Epidermal melanocyte (primary cell): Measurements from ENCODE around the gene PFKM.
"Not testable (repeated sequence)": the region's sequence is repeated elsewhere in the genome, so short reads cannot be mapped to it uniquely, and the experiment has no call there.

ENCODE experiments used
- DNase-seq: peaks from one replicate; pipeline ENCODE4 v3.0.0; 2011; ENCODE audit warnings: low spot score; ENCODE audit not compliant: insufficient read length

PFKM gene

DNA sequence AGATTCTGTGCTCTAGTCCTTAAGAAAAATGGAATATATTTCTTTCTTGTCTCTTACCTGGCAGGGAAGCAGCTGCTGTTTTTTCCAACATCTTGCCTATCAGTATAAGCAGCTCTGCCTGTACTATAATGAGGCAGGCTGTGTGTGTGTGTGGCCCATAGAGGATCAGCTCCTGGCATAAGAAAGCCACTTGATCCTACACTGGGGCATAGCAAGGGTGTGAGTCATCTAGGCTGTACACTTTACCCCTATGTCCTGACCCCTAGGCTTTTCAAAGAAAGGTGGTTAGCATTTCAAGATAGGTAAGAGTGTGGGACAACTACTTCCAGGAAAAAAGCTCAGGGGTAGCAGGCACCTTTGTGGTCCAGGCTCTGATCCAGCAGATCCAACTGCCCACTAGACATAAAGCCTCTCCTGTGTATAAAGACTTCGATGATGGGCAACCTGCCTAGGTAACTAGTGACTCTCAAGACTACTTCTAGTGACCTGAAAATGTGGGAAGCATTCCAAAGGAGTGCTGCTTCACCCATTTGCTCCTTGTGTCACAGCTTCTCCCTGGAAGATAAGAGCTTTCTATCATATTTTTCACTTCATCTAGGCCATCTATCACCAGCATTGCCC is 8.4 kb upstream of the PFKM start:
- DNase-seq: no peak

DNA sequence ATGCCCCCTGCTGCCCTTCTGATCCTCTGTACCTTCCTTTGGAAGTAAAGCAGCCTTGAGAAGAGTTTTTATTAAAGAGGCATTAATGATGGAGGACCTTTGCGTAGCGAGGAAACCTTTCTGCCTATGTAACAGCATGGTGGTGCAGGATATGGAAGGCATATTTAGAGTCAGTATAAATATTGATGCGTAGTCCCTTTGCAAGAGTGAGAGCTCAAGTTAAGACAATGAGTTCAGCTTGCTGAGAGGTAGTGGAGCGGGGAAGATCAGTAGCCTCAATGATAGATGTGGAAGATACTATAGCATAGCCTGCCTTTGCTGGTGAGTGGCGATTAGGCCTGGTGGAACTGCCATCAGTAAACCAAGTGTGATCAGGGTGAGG is 7.9 kb upstream of the PFKM start:
- not testable (repeated sequence) for DNase-seq

DNA sequence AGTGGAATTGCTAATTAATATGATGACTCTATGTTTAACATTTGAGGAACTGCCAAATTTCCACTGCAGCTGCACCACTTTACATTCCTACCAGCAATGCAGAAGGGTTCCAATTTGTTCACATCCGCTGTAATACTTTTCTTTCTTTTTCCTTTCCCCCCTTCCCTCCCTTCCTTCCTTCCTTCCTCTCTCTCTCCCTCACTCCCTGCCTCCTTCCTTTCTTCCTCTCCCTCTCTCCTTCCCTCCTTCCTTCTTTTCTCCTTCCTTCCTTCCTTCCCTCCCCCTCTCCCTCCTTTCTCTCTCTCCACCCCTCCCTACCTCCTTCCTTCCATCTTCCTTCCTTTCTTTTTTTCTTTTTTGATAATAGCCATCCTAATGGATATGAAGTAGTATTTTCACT is 3.2 kb upstream of the PFKM start:
- no peak for DNase-seq

DNA sequence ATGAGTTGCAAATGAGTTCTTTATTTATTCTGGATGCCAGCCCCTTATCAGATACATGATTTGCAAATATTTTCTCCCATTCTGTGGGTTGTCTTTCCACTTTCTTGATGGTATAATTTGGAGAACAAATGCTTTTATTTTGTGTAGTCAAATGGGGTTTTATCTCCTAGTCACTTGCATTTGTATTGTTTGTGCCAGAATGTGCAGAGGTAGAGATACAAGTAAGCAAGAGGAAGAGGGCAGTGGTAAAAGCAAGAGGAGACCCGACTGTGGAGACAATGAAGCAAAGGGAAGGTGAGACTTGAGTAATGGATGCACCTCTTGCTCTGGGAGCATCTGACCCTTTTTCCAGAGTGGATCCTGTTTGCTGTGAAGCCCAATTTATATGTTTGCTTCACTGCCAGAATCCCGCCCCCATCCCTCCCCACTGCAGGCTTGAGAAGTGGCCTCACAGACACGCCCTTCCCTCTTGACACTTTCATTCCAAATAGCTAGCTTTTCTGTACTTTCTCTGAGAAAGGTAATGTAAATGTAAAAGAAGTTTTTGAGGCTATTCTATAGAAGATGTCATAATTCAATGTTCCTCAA is 786 bp upstream of the PFKM start:
- DNase-seq: no peak

DNA sequence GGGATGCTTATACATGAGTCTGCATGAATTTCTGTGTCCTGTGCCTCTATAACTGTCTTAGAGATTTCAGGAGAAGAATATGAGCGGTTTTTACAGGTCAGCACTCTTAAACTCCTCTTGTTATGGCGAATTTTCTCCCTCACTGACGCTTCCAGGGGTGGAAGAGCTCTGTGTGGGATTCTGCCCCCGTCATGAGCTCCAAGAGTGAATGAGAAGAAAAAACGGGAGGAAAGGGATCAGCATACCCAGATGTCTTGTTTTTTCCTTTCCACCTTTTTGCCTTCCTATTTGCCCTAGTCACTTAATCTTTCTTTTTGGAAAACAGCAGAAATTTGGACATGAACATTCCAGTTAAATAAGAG is 651 bp downstream of the PFKM start:
- no peak for DNase-seq

DNA sequence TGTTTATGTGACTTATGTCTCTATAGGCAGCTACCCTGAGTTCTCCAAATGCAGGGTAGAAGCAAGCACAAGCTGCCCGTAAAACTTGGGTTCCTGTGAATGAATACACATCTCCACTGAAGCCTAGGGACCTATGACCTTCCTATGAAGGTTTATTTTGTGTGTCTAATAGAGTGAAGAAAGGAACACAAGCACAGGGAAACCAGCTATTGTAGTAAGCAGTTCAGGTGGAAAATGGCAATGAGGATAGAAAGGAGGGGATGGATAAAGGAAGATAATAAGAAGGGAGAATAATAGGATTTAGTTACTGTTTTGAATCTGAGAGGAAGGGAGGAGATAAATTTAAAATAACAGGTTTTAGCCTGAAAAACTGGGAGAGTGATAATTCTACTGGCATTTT is 2.4 kb downstream of the PFKM start:
- no peak for DNase-seq

DNA sequence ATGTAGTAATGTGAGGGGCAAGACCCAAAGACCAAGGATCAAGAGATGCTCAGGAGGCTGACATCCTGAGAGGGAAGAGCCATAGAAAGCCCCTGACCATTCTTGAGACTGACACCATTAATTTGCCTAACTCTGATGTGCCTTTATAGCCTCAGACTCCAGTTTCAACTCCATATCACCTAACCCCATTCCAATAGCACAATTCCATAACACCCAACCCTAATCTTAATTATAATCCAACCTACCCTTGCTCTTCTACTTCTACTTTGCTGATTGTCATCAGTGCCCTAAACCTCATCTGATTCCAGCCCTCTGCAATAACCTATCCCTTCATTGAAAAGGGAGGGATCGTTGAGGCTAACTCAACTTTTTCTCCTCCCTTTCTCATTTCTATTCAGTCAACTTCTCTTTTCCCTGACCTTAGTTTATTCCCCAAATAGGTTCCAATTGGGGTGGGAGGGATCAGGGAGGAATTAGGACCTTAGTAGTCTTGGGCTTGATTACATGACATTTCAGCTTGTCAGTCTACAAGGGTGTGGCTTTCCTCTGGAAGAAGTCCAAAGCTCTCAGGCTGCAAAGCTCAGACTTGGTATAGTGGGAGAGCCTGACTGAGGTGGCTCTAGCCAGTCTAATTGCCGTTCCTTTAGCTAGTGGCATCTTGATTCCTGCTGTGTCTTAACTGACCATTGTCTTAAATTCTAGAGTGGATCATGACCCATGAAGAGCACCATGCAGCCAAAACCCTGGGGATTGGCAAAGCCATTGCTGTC is 3.1 kb downstream of the PFKM start:
- DNase-seq: no peak

DNA sequence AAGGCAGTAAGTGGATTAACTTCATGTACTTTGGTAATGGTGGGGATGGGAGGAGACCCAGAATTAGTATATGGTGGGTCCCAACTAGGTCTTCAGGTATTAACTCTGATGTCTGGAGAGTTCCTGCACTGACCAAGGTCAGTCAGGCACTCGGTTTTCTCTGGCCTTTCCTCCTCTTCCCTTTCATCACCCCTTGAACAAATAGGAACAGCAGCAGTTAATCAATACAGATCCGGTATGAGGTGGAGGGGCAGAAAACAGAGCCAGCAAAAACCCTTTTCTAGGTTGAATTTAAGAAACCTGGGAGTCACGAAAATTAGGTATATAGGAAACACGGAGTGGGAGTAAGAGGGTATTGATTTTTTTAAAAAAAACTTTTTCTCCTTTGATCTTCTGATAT is 4.0 kb downstream of the PFKM start:
- DNase-seq: no peak

DNA sequence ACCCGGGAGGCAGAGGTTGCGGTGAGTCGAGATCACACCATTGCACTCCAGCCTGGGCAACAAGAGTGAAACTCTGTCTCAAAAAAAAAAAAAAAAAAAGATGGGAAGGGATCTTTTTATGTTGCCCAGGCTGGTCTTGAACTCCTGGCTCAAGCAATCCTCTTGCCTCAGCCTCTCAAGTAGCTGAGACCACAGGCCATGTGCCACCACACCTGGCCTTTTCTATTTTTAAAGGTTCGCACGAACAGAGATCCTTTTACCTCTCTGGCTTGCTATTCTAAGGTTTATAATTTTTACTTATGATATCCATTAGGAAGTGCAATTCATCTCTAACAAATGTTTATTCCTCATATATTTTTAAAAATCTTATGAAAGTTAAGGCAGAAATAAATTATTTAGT is 6.4 kb downstream of the PFKM start:
- DNase-seq: not testable (repeated sequence)

DNA sequence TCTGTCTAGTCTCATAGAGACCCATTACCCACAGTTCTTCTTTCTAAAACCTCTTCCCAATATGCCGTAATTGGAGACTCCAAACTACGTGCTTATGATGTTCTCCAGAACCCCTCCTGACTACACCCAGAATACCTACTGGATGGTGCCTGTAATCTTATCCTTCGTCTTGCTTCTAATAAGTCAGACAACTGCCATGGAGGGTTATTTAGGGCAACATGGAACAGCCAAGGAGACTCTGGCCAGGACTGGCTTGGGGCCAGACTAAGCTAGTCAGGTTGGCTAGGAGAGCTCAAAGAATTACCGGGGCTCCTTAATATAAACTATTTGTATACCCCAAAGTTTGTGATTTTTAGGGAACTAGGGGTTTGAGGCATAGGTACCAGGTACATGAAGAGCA is 6.8 kb downstream of the PFKM start:
- no peak for DNase-seq

DNA sequence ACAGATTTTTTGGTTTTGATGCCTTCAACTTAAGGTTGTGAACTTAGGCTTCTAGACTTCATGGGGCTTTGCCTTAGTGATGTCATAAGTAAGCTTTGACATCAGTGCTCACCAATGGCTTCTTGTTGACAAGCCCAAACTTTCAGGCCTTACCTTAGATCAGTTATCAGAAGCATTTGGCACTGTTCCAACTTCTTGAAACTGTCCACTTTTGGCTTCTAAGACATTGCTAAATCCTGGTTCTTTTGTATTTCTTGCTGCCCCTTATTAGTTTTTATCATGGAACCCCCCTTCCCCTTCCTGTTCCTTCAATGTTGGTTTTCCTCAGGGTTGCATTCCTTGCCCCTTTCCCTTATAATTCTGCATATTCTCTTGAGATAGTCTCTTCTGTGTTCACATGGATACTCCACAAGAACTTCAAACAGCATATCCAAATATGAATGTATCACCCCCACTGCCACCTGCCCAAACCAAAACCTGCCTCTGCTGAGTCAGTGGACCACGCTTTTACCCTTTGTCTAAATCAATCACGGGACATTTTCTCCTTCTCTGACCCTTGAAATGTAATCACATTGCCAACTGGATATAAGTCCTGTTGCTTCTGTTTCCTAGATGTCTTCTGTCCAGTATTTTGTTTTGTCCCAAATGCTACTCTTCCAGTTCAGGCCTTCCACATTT is 7.9 kb downstream of the PFKM start:
- no peak for DNase-seq

DNA sequence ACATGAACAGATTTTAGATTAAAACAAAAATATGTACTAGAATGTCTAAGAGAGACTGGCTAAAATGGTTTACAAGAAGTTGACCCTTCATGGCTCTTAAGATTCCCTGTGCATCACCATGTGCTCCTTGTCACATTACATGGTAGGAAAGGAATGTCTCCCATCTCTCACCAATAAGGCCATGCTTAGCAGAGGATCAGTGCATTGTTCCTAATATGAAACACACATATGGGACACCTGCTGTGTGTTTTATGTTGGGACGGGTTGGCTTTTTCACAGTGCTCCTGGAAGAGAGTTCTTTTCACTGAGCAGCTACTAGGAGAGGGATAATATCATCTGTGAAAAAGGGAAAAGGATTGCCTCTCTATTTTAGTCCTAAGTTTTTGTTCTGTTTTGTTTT is 9.6 kb downstream of the PFKM start:
- no peak for DNase-seq

DNA sequence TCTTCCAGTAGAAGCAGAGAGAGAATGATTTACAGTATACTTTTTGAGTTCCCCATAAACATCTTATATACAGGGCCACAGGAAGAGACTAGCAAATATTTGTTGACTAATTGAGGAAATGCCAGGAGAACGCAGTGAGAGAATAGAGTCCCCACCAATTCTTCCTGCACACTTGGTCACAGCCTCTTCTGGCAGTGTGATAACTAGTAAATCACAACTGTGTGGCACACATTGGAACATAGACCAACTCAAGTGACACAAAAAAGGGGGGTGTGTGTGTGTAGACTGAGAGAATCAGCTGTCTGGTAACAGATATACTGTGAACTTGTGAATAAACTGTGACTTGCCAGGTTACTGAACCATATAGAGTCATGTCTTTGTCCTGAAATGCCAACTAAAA is 10.2 kb downstream of the PFKM start:
- no peak for DNase-seq

DNA sequence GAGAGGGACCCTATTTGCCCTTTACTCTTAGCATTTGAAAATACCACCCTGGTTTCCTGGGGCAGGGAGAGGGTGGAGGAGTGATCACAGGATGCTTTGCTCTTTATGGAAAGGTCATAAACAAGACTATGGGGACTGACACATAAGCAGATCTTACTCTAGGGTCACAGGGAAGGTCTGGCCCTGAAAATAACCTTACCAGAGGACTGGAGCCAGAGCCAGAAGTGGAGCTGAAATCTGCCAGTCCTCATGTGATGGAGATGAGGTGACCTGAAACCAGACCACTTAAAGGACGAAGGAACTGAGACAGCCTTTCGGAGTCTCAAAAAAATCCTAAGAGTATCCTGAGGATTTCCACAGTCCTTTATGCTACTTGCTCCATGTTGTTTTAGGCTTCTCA is 12.4 kb downstream of the PFKM start:
- no peak for DNase-seq

DNA sequence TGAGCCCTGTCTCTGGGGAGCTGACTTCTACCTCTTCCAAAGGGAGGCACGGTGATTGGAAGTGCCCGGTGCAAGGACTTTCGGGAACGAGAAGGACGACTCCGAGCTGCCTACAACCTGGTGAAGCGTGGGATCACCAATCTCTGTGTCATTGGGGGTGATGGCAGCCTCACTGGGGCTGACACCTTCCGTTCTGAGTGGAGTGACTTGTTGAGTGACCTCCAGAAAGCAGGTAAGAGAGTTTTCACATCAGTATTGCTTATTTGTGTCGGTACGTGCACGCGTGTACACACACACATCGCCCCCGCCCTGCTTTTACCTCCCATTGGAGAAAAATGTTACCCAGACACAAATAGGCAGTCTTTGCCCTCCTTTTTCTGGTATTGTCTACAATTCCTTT is 13.7 kb downstream of the PFKM start:
- no peak for DNase-seq

DNA sequence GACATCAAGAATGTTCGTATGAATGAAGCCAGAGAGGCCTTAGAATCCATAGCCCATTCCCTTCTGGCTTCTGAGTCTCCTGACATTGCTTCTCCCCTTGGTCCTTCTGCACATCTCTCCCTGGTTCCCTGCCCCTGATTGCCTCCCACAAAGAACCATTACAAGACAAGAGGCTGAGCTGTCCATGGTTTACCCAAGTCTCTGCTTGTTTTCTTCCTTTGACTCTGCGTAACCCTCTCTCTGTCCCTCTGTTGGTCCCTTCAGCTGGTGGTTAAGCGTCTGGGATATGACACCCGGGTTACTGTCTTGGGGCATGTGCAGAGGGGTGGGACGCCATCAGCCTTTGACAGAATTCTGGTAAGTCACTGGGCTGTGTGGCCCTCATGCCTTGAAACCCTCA is 15.9 kb downstream of the PFKM start:
- DNase-seq: no peak

DNA sequence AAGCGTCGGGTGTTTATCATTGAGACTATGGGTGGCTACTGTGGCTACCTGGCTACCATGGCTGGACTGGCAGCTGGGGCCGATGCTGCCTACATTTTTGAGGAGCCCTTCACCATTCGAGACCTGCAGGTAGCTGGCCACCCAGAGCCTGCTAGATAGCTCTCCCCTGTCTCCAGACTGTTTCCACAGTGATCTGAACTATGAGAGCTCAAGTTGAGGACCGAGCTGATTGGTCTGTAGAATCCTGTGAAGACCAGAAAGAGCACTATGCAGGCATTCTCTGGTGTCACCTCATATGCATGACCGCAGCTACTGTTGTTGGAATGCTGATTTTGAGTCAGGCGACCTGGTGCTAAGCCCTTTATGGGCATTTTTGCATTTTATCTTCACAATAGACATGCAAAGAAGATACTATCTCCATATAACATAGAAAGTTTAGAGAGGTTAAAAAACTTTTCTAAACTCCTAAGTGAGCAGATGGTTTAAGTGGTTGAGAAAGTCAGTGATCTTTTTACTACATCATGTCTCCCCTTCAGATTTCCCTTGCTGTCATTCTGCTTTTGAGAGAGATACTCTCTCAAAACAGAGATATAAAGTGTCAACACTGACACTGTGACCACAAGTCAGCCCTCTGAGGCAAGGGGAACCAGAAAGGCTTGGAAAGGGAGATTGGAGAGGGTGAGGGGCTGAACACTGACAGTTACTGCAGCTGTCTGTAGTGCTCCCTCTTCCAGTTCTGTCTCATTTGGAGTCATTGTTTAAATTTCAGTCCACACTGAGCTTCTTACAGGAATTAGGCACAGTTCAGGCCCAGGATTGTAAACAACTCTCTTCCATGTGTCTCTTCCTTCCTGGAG is 23.9 kb downstream of the PFKM start:
- no peak for DNase-seq

DNA sequence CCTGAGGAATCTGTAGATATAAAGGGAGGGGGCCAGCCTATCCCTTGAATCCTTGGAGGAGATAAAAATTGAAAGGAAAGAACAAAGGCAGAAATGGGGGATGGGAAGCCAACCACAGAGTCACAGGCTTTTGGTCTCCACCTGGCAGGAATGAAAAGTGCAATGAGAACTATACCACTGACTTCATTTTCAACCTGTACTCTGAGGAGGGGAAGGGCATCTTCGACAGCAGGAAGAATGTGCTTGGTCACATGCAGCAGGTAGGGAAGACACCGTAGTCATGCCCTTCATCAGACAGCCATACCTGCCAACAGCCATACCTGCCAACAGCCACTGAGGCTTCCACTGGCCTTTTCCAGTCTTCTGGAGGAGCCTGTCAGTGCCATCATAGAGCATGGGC is 24.7 kb downstream of the PFKM start:
- DNase-seq: no peak

DNA sequence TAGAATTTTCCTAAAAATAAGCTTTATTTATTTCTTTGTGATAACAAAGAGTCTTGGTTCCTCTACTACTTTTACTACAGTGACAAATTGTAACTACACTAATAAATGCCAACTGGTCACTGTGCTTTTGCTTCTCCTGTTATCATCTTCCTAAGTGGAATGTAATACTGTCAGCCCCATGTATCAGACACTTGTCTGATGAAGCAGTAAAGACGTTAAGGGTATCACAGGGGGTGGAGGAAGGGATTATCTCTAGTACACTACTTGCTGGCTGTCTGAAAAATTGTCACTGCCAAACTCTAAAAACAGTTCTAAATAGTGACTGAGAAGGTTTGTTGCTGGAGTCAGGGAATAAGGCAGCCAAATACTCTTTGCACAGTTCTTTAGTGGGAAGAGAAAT is 26.8 kb downstream of the PFKM start:
- DNase-seq: no peak

DNA sequence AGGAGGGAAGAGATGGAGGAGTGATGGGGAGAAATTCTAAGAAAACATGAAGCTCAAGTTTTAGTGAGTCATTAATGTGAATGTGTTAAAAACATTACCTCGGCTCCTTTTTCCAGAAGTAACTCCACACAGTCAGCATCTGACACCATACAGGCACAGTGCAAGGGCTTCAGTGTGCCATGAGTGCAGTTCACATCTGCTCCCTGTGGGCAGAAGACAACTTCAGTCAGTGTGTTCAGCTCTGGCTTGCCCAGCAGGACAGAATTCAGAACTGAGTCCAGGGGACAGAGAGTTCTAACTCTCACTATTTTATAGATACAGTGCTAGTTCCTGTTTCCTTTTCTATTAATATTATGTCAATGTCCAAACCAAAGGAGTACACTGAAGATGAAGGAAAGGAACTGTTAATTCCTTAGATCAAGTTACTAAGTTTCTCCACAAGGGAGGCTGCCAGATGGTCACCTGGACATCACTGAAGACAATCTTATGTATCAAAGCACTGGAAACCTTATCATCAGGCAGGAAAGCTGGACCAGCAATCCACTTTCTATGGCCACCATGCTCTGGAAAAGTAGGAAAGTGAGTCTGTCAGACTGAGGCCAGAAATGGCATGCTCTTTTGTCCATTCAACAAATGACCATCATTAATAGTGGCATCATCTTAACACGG is 32.1 kb downstream of the PFKM start:
- DNase-seq: no peak

DNA sequence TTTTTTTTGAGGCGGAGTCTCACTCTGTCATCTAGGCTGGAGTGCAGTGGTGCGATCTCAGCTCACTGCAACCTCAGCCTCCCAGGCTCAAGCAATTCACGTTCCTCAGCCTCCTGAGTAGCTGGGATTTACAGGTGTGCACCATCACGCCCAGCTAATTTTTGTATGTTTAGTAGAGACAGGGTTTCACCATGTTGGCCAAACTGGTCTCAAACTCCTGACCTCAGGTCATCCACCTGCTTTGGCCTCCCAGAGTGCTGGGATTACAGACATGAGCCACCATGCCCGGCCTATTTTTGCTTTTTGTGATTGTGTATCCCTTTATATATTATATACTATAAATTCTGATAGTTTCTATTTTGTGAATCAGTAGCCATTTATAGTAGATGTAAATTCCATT is 36.6 kb downstream of the PFKM start:
- not testable (repeated sequence) for DNase-seq
